Measurements from ENCODE around the gene FERMT2. TPM values are rescaled to one million over a fixed set of nuclear protein-coding genes. Genes with fewer than 3 reads are reported as not detected.

The FERMT2 gene
- total RNA-seq, 4 donors from 2014 or later: 8.4 to 27.0 (median 15.1) TPM

- intact Hi-C loops (cut with DNase I; ENCODE audit: low total_unique reads): loop anchor here (10.0 kb wide), 1 partner anchor 227 kb away; no protein-coding TSS in a partner anchor
- no peak for DNase-seq (ENCODE audit: low spot score in 2 of 2)
- no peak overlapping the region for H3K4me3 ChIP-seq (ENCODE audit: low read depth, poor library complexity, severe bottlenecking)
- no peak for TF ChIP-seq POLR2A (IDR thresholded peaks at IDR 0.05)
- TF ChIP-seq, protein P1, sequence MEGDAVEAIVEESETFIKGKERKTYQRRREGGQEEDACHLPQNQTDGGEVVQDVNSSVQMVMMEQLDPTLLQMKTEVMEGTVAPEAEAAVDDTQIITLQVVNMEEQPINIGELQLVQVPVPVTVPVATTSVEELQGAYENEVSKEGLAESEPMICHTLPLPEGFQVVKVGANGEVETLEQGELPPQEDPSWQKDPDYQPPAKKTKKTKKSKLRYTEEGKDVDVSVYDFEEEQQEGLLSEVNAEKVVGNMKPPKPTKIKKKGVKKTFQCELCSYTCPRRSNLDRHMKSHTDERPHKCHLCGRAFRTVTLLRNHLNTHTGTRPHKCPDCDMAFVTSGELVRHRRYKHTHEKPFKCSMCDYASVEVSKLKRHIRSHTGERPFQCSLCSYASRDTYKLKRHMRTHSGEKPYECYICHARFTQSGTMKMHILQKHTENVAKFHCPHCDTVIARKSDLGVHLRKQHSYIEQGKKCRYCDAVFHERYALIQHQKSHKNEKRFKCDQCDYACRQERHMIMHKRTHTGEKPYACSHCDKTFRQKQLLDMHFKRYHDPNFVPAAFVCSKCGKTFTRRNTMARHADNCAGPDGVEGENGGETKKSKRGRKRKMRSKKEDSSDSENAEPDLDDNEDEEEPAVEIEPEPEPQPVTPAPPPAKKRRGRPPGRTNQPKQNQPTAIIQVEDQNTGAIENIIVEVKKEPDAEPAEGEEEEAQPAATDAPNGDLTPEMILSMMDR (IDR thresholded peaks at IDR 0.05): no peak
Observed at GRCh38 chr14:52827426-52827825, 123.4 kb downstream of the FERMT2 start.

GRCh38 chr14:52825085-52825484, 125.8 kb downstream of the FERMT2 start:
- H3K4me3 ChIP-seq (ENCODE audit: low read depth, poor library complexity, severe bottlenecking): no peak overlapping the region
- WGBS, 2 donors: 57 to 67% methylated on average over 4 of the region's 4 CpGs
- DNase-seq (ENCODE audit: low spot score in 2 of 2): no peak
- TF ChIP-seq POLR2A (IDR thresholded peaks at IDR 0.05): no peak
- TF ChIP-seq, protein P1 (IDR thresholded peaks at IDR 0.05): no peak
- intact Hi-C loops (cut with DNase I; ENCODE audit: low total_unique reads): loop anchor here (10.0 kb wide), 1 partner anchor 230 kb away; no protein-coding TSS in a partner anchor

DNA sequence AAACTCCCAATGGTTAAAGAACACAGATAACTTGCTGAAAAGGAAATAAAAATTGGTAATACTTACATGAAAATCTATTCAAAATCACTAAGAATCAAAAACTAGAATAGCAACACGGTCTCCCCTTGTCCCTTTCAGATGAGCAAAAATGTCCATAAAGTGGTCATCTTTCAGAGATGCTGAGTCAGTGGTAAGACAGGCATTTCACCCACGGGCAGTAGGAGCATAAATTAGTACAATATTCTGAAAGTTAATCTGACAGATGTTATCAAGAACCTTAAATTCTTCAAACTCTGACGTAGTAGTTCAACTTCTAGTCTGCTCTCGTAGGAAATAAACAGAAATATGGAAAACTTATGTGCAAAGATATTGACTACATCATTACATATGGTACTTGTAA, 126.4 kb downstream of the FERMT2 start:
- intact Hi-C loops (cut with DNase I; ENCODE audit: low total_unique reads): loop anchor here (5.0 to 10.0 kb wide), 2 partner anchors 138 to 230 kb away; no protein-coding TSS in a partner anchor

GRCh38 chr14:52821805-52822250, 129.0 kb downstream of the FERMT2 start:
- 66 to 67% methylated on average over 7 of the region's 7 CpGs for WGBS, 2 donors
- DNase-seq (ENCODE audit: low spot score in 2 of 2): no peak
- intact Hi-C loops (cut with DNase I; ENCODE audit: low total_unique reads): loop anchor here (5.0 to 10.0 kb wide), 2 partner anchors 140 to 233 kb away; no protein-coding TSS in a partner anchor
- no peak overlapping the region for H3K4me3 ChIP-seq (ENCODE audit: low read depth, poor library complexity, severe bottlenecking)
- TF ChIP-seq, protein P1 (IDR thresholded peaks at IDR 0.05): no peak
- TF ChIP-seq POLR2A (IDR thresholded peaks at IDR 0.05): no peak

More for the DNA sequence above, 126.4 kb downstream of the FERMT2 start:
- H3K4me3 ChIP-seq (ENCODE audit: low read depth, poor library complexity, severe bottlenecking): no peak overlapping the region
- DNase-seq (ENCODE audit: low spot score in 2 of 2): no peak
- WGBS, 2 donors: 36 to 37% methylated on average over 4 of the region's 4 CpGs
- TF ChIP-seq, protein P1 (IDR thresholded peaks at IDR 0.05): no peak
- TF ChIP-seq POLR2A (IDR thresholded peaks at IDR 0.05): no peak

- intact Hi-C loops (cut with DNase I; ENCODE audit: low total_unique reads): loop anchor here (5.0 kb wide), 1 partner anchor 1551 kb away; no protein-coding TSS in a partner anchor
- no peak overlapping the region for H3K4me3 ChIP-seq (ENCODE audit: low read depth, poor library complexity, severe bottlenecking)
- no peak for DNase-seq (ENCODE audit: low spot score in 2 of 2)
- TF ChIP-seq, protein P1 (IDR thresholded peaks at IDR 0.05): no peak
- TF ChIP-seq POLR2A (IDR thresholded peaks at IDR 0.05): no peak
- 94 to 95% methylated on average over 1 of the region's 1 CpG for WGBS, 2 donors
Observed at GRCh38 chr14:52808101-52808500, 142.7 kb downstream of the FERMT2 start.

Other genes starting within 250 kb of the FERMT2 start
- 10 to 100 TPM; 69.3 to 79.7 (median 75.9) TPM for gene PSMC6, start 243.8 kb downstream of the FERMT2 start, total RNA-seq
- 10 to 100 TPM; 12.4 to 13.3 (median 13.0) TPM for gene STYX, start 220.9 kb downstream of the FERMT2 start, total RNA-seq
- 1 to 10 TPM; 6.4 to 9.1 (median 7.7) TPM for gene GNPNAT1, start 159.4 kb downstream of the FERMT2 start, total RNA-seq
- 10 to 100 TPM in 3 of 4 donors, 1 to 10 TPM in 1; 9.7 to 19.4 (median 14.6) TPM for gene DDHD1, start 202.3 kb upstream of the FERMT2 start, total RNA-seq